A549 (cell line): ENCODE results near the gene VRTN. TPM values are rescaled to one million over a fixed set of nuclear protein-coding genes. Genes with fewer than 3 reads are reported as not detected.

Source experiments
- ATAC-seq, 2 experiments: fragments of 200-7000 bp in 1 of 2; fragments of >200 bp in 1 of 2; cut with Nextera tagmentation in 1 of 2; cut with Tn5 transposase in 1 of 2; 3 replicates each; pipeline versions ENCODE4 v1.8.0 to v1.9.1; 2018 to 2020; ENCODE audit warnings: mild to moderate bottlenecking in 1 of 2, moderate library complexity in 1 of 2
- CTCF ChIA-PET: fragments of 300-600 bp; sonication (Branson Sonifier 250); formaldehyde crosslinking; extraction: SDS; loops from one replicate; lab custom pipeline; 2021; ENCODE audit warnings: antibody characterized with exemption, inconsistent platforms; lab: Yijun Ruan, JAX
- POLR2A ChIA-PET: fragments of 350-600 bp; formaldehyde crosslinking; extraction: SDS; loops from one replicate; lab custom pipeline; 2021; ENCODE audit warnings: antibody characterized with exemption, inconsistent platforms; lab: Yijun Ruan, JAX
- DNase-seq, 2 experiments: peaks; one replicate each; pipeline versions ENCODE4 v3.0.0 to v3.0.0-alpha.2; 2011 to 2016; ENCODE audit warnings: low read depth in 1 of 2, low spot score in 1 of 2
- FAIRE-seq: peaks from 2 replicates; lab custom pipeline; 2011; peaks lifted over from hg19 to GRCh38; lab: Jason Lieb, UNC
- H3K27ac ChIP-seq, 2 experiments: fragments of >200 bp; sonication (Bioruptor Twin); formaldehyde crosslinking; 3 replicates each; pipeline ENCODE4 v1.5.1; 2016 to 2017
- H3K4me1 ChIP-seq: fragments of >200 bp; sonication (Bioruptor Twin); formaldehyde crosslinking; 3 replicates; pipeline ENCODE4 v1.6.1; 2016
- H3K4me2 ChIP-seq: fragments of >200 bp; sonication (Bioruptor Twin); formaldehyde crosslinking; 3 replicates; pipeline ENCODE4 v1.6.1; 2016
- H3K4me3 ChIP-seq: fragments of >200 bp; sonication (Bioruptor Twin); formaldehyde crosslinking; 3 replicates; pipeline ENCODE4 v1.5.1; 2016
- H3K9me3 ChIP-seq: fragments of >200 bp; sonication (Bioruptor Twin); formaldehyde crosslinking; 3 replicates; pipeline ENCODE4 v1.6.1; 2016
- BCL3 ChIP-seq: fragments of >200 bp; sonication (Bioruptor Twin); formaldehyde crosslinking; IDR thresholded peaks from 3 replicates; pipeline ENCODE4 v1.6.1; 2016
- BHLHE40 ChIP-seq: IDR thresholded peaks from 2 replicates; pipeline ENCODE4 v1.6.1; 2012; ENCODE audit warnings: low read depth, low read length, inconsistent platforms
- CBX8 ChIP-seq: fragments of 200-600 bp; sonication (generic); IDR thresholded peaks from 2 replicates; pipeline ENCODE4 v1.6.1; 2016
- CHD2 ChIP-seq: fragments of 150-350 bp; IDR thresholded peaks from 2 replicates; pipeline ENCODE4 v1.6.1; 2014; ENCODE audit warnings: low read length; ENCODE audit not compliant: partially characterized antibody
- CHD4 ChIP-seq: fragments of 200-600 bp; sonication (generic); IDR thresholded peaks from 2 replicates; pipeline ENCODE4 v1.6.1; 2016; ENCODE audit warnings: antibody characterized with exemption, mild to moderate bottlenecking, borderline replicate concordance
- CTCF ChIP-seq: fragments of >200 bp; sonication (Bioruptor Twin); formaldehyde crosslinking; IDR thresholded peaks from 3 replicates; pipeline ENCODE4 v1.5.1; 2016
- EHF ChIP-seq: fragments of 250-450 bp; sonication (Bioruptor Pico); IDR thresholded peaks from 2 replicates; pipeline ENCODE4 v1.5.0; 2020; ENCODE audit warnings: mild to moderate bottlenecking
- EP300 ChIP-seq, 2 experiments: fragments of >200 bp; sonication (Bioruptor Twin); formaldehyde crosslinking; IDR thresholded peaks; 2 replicates in 1 of 2; 3 replicates in 1 of 2; pipeline ENCODE4 v1.6.1; 2016 to 2017
- ESRRA ChIP-seq: fragments of 150-350 bp; IDR thresholded peaks from 2 replicates; pipeline ENCODE4 v1.6.1; 2014; ENCODE audit warnings: mild to moderate bottlenecking, low read length, borderline replicate concordance
- HDAC2 ChIP-seq: fragments of 200-600 bp; sonication (generic); IDR thresholded peaks from 2 replicates; pipeline ENCODE4 v1.6.1; 2016
- HES2 ChIP-seq: fragments of >200 bp; sonication (Bioruptor Twin); formaldehyde crosslinking; IDR thresholded peaks from 2 replicates; pipeline ENCODE4 v1.6.1; 2016
- HMGXB4 ChIP-seq: fragments of 250-450 bp; sonication (Bioruptor Pico); IDR thresholded peaks from 2 replicates; pipeline ENCODE4 v1.5.0; 2021; ENCODE audit warnings: mild to moderate bottlenecking, moderate library complexity, borderline replicate concordance
- HOXA7 ChIP-seq: fragments of 250-450 bp; sonication (Bioruptor Pico); IDR thresholded peaks from 2 replicates; pipeline ENCODE4 v1.5.0; 2020; ENCODE audit warnings: mild to moderate bottlenecking, moderate library complexity
- JUN ChIP-seq, 2 experiments: fragments of >200 bp; sonication (Bioruptor Twin); formaldehyde crosslinking; IDR thresholded peaks; 2 replicates in 1 of 2; 3 replicates in 1 of 2; pipeline ENCODE4 v1.6.1; 2016 to 2017
- KDM1A ChIP-seq: fragments of 200-600 bp; sonication (generic); IDR thresholded peaks from 2 replicates; pipeline ENCODE4 v1.6.1; 2016; ENCODE audit warnings: low read depth, mild to moderate bottlenecking
- NFE2L2 ChIP-seq: fragments of 150-350 bp; conservative IDR thresholded peaks from 2 replicates; pipeline ENCODE4 v1.6.1; 2014; ENCODE audit warnings: low read length
- RAD21 ChIP-seq, 2 experiments: fragments of >200 bp in 1 of 2; sonication (Bioruptor Twin) in 1 of 2; formaldehyde crosslinking in 1 of 2; IDR thresholded peaks in 1 of 2; conservative IDR thresholded peaks in 1 of 2; 2 replicates in 1 of 2; 3 replicates in 1 of 2; pipeline ENCODE4 v1.6.1; 2012 to 2018; ENCODE audit warnings: inconsistent platforms in 1 of 2
- RNF2 ChIP-seq: fragments of 200-600 bp; sonication (generic); IDR thresholded peaks from 2 replicates; pipeline ENCODE4 v1.6.1; 2016; ENCODE audit warnings: low read depth, mild to moderate bottlenecking, antibody characterized with exemption, moderate library complexity, borderline replicate concordance
- TP53 ChIP-seq: fragments of 250-450 bp; sonication (Bioruptor Pico); IDR thresholded peaks from 2 replicates; pipeline ENCODE4 v1.5.0; 2021; ENCODE audit warnings: mild to moderate bottlenecking, moderate library complexity
- USF2 ChIP-seq: fragments of 450-650 bp; IDR thresholded peaks from 2 replicates; pipeline ENCODE4 v1.6.1; 2014; ENCODE audit warnings: antibody characterized with exemption
- ZFP36 ChIP-seq: fragments of 450-650 bp; IDR thresholded peaks from 2 replicates; pipeline ENCODE4 v1.6.1; 2014; ENCODE audit warnings: borderline replicate concordance; ENCODE audit not compliant: partially characterized antibody
- WGBS: methylation state at CpG from one replicate; pipeline ENCODE4 v1.1.6; 2017; ENCODE audit errors: missing lambda C conversion rate; 5-methylcytosine and 5-hydroxymethylcytosine counted together
- polyA plus RNA-seq, 4 experiments: library from polyadenylated mRNA; depleted of rRNA in 3 of 4; stranded (reverse); fragments of >200 nt; fragmentation: RNase III in 1 of 4; extraction: RNeasy Plus Mini Kit Qiagen cat#74134 plus additional on column Dnase treatment in 1 of 4; gene quantifications; 2 replicates in 3 of 4; 3 replicates in 1 of 4; pipeline ENCODE4 v1.2.3, GENCODE V29; 2011 to 2017

The VRTN gene
- polyA plus RNA-seq, 2 of the 4 experiments (the other 2 are of a cell fraction): not detected

- no peak for TF ChIP-seq HMGXB4 (CRISPR knock-in tag)
- TF ChIP-seq BCL3: no peak
- no peak for TF ChIP-seq BHLHE40
- TF ChIP-seq RAD21 (conservative IDR thresholded peaks at IDR 0.05 in 1 of 2, IDR thresholded peaks at IDR 0.05 in 1 of 2): no peak
- no peak for TF ChIP-seq RNF2
- TF ChIP-seq TP53 (CRISPR knock-in tag): no peak
- TF ChIP-seq, all 56 proteins: peak for 0
These were observed 34.7 kb upstream of the VRTN start (continued) for GRCh38 chr14:74313601-74314000.

- POLR2A ChIA-PET: no interaction called here
- Histone ChIP-seq H3K27ac (no peak overlapping the region), H3K9me3 (no peaks in the 10 kb centered on the region), H3K4me1 (no peaks in the 10 kb centered on the region), H3K4me3 (no peak overlapping the region), H3K4me2 (no peak overlapping the region)
- no peak for TF ChIP-seq NFE2L2
- TF ChIP-seq CHD2: no peak
- no peak for TF ChIP-seq JUN (IDR thresholded peaks at IDR 0.05)
- TF ChIP-seq EHF (CRISPR knock-in tag): no peak
- TF ChIP-seq KDM1A: no peak
- TF ChIP-seq RNF2: no peak
- TF ChIP-seq CHD4: no peak
- no peak for TF ChIP-seq HES2
- no peak for TF ChIP-seq HDAC2
- no peak for TF ChIP-seq CTCF
- TF ChIP-seq EP300 (IDR thresholded peaks at IDR 0.05): no peak
- TF ChIP-seq CBX8: no peak
- TF ChIP-seq RAD21 (conservative IDR thresholded peaks at IDR 0.05 in 1 of 2, IDR thresholded peaks at IDR 0.05 in 1 of 2): no peak
- no peak for TF ChIP-seq ESRRA
- TF ChIP-seq USF2: no peak
- no peak for TF ChIP-seq HOXA7 (CRISPR knock-in tag)
- no peak for TF ChIP-seq ZFP36
- FAIRE-seq: no peak
- DNase-seq: no peak
- WGBS: 79% methylated on average over 4 of the region's 4 CpGs
- CTCF ChIA-PET: interaction anchor here (0.7 to 8.7 kb wide), 4 partner anchors 10 to 165 kb away, joined by 3 to 58 read pairs (median 3); no protein-coding TSS in a partner anchor
- no peak for ATAC-seq
These were observed 33.7 kb upstream of the VRTN start for GRCh38 chr14:74314576-74314975.
